HG02588 (cell line): ENCODE results near the gene LRRC25.
"Not testable (repeated sequence)": the region's sequence is repeated elsewhere in the genome, so short reads cannot be mapped to it uniquely, and the experiment has no call there.

Experiments
- ATAC-seq: cut with Tn5 transposase; IDR thresholded peaks from one replicate; pipeline ENCODE4 v1.9.1; 2021; ENCODE audit warnings: mild to moderate bottlenecking, moderate library complexity; ENCODE audit not compliant: unreplicated experiment

The LRRC25 gene

GRCh38 chr19:18406749-18407148, 9.3 kb upstream of the LRRC25 start:
- no peak for ATAC-seq

GRCh38 chr19:18405754-18406153, 8.3 kb upstream of the LRRC25 start:
- ATAC-seq, result not testable (repeated sequence)

- not testable (repeated sequence) for ATAC-seq
These were observed 5.2 kb upstream of the LRRC25 start for GRCh38 chr19:18402455-18403248.

GRCh38 chr19:18401580-18402112, 4.2 kb upstream of the LRRC25 start:
- ATAC-seq, result no peak

- no peak for ATAC-seq
These were observed 1.6 kb upstream of the LRRC25 start for GRCh38 chr19:18399008-18399407.

- ATAC-seq, result no peak
These were observed 766 bp downstream of the LRRC25 start for GRCh38 chr19:18396471-18397241.

GRCh38 chr19:18393836-18394235, 3.6 kb downstream of the LRRC25 start:
- ATAC-seq, result no peak

GRCh38 chr19:18392926-18393325, 4.5 kb downstream of the LRRC25 start:
- no peak for ATAC-seq

GRCh38 chr19:18392417-18392816, 5.0 kb downstream of the LRRC25 start:
- no peak for ATAC-seq

- ATAC-seq, result no peak
These were observed 5.8 kb downstream of the LRRC25 start for GRCh38 chr19:18391509-18392075.

- no peak for ATAC-seq
These were observed 7.1 kb downstream of the LRRC25 start for GRCh38 chr19:18390065-18390907.

- ATAC-seq, result no peak
These were observed 7.7 kb downstream of the LRRC25 start for GRCh38 chr19:18389726-18390064.

- no peak for ATAC-seq
These were observed 8.3 kb downstream of the LRRC25 start for GRCh38 chr19:18388960-18389725.

- peak; percentile 64 for ATAC-seq
These were observed 9.1 kb downstream of the LRRC25 start for GRCh38 chr19:18388100-18388959.

- no peak for ATAC-seq
These were observed 10.7 kb downstream of the LRRC25 start for GRCh38 chr19:18386543-18387271.

GRCh38 chr19:18385675-18386542, 11.5 kb downstream of the LRRC25 start, which contains the start of gene GDF15:
Gene GDF15, plus strand, starts transcription at chr19:18386158. Its CDS starts 32 bp downstream, at chr19:18386190.
- no peak for ATAC-seq

GRCh38 chr19:18385359-18385674, 12.1 kb downstream of the LRRC25 start:
- ATAC-seq, result no peak
